GM12874 (cell line): ENCODE data around the gene NR3C2.

Source experiments
- TF ChIP-seq, protein P1 (sequence below): IDR thresholded peaks from 2 replicates; pipeline ENCODE4 v1.5.1; 2011; ENCODE audit warnings: low read depth, mild to moderate bottlenecking, control low read depth, low read length, moderate library complexity; ENCODE audit not compliant: insufficient read depth

NR3C2 gene

DNA sequence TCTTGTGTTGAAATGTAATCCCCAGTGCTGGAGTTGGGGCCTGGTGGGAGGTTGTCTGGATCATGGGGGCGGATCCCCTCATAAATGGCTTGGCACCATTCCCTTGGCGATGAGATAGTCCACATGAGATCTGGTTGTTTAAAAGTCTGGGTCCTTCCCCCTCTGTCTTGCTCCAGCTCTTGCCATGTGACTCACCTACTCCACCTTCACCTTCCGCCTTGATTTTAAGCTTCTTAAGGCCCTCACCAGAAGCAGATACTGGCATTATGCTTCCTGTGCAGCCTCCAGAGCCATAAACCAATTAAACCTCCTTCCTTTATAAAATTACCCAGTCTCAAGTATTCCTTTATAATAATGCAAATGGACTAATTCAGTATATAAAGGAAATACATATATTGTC, 111.5 kb downstream of the NR3C2 start:
- TF ChIP-seq, protein P1, sequence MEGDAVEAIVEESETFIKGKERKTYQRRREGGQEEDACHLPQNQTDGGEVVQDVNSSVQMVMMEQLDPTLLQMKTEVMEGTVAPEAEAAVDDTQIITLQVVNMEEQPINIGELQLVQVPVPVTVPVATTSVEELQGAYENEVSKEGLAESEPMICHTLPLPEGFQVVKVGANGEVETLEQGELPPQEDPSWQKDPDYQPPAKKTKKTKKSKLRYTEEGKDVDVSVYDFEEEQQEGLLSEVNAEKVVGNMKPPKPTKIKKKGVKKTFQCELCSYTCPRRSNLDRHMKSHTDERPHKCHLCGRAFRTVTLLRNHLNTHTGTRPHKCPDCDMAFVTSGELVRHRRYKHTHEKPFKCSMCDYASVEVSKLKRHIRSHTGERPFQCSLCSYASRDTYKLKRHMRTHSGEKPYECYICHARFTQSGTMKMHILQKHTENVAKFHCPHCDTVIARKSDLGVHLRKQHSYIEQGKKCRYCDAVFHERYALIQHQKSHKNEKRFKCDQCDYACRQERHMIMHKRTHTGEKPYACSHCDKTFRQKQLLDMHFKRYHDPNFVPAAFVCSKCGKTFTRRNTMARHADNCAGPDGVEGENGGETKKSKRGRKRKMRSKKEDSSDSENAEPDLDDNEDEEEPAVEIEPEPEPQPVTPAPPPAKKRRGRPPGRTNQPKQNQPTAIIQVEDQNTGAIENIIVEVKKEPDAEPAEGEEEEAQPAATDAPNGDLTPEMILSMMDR: no peak

DNA sequence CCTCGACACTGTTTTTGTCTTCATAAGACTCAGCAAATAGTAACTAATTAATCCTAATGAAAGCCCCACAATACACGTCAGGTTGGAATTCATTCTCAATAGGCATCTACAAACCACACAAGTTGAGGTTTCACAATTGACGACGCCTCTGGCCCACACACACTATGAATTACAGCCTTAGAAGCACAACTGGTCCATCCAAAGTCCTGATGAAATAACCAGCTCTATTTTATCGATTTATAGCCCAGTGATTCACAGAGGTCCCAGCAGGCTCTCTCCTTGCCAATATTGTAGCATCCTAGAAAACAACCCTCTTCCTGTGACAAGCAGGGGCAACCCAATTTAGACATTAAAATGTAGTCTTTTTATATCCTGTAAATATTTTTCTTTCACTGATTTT, 112.1 kb downstream of the NR3C2 start:
- TF ChIP-seq, protein P1: no peak

DNA sequence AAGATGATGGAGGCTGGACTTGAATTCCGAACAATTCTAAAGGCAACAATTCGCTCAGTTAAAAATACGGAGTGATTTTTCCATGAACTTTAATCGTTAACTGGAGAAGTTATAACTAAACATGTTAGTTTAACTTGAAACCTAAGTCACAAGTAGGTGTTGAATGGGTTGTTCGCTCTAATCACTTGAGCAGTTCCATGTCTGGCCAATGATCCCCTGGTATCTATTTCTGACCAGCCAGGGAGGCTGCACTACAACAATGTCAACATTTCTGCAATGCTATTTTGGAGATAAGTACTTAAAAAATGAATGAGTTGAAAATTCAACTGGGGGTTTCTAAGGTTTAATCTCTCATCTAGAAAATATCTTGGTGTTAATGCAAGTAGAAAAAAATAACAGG, 112.5 kb downstream of the NR3C2 start:
- TF ChIP-seq, protein P1: no peak

DNA sequence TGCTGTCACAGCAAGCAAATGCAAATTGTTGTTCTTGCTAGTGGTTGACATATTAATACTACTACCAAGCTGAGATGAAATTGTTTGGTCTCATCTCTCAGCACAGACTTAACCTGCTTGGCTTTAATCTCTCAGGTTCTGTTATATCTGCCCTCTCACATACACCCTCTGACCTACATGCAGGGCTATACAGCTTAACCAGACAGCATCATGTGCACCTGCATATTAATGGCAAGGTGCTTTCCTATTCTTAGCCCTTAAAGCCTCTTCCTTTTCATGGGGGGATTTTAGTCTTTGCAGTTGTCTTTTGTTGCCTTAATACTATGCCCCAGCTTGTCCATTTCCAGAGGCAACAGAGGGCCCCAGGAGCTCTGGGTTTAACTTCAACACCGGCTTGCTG, 114.5 kb downstream of the NR3C2 start:
- TF ChIP-seq, protein P1: no peak

DNA sequence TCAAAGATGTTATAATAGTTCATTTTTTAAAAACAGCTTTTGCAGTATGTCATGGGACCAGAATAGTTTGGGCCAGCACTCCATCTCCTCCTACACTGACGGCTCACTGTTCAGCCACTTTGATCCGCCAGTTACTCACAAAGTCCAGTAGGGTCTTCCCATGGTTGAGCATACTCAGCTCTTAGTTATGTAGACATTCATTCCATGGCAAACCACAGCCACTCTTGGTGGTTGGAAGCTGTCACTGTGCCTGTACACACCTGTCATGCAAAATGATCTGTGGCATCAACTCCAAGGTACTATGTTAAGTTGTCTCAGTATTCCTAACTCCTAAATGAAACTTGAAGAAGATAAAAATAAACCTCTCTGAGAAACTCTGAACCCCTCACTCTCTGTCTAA, 127.2 kb downstream of the NR3C2 start:
- TF ChIP-seq, protein P1: no peak

DNA sequence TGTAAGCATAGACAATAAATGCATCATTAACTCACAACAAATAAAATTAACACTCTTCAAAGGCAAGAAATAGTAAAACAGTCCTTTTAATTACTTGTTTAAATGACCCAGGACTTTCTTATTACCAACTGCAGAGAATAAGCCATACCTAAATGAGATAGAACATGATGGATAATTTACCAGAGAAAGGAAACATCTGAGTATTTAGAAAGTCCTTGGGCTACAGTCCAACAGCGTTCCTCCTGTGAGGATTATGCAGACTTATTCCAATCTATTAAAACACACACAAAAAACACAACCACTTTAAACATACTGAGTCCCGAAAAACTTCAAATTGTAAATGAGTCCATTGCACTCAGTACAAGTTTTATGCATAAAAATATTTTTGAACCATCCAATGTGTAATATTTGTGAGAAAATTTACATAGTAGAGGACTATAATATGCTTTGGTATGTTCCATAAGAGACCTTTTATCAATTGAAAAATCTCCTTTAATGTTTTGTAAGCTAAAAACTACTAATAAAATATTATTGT, 129.2 kb downstream of the NR3C2 start:
- TF ChIP-seq, protein P1: no peak

- TF ChIP-seq, protein P1: no peak
These were observed 130.7 kb downstream of the NR3C2 start for GRCh38 chr4:148311526-148311925.
